ENCODE results near the gene CRMP1.
"Not testable (repeated sequence)": the region's sequence is repeated elsewhere in the genome, so short reads cannot be mapped to it uniquely, and the experiment has no call there.

The CRMP1 gene

DNA sequence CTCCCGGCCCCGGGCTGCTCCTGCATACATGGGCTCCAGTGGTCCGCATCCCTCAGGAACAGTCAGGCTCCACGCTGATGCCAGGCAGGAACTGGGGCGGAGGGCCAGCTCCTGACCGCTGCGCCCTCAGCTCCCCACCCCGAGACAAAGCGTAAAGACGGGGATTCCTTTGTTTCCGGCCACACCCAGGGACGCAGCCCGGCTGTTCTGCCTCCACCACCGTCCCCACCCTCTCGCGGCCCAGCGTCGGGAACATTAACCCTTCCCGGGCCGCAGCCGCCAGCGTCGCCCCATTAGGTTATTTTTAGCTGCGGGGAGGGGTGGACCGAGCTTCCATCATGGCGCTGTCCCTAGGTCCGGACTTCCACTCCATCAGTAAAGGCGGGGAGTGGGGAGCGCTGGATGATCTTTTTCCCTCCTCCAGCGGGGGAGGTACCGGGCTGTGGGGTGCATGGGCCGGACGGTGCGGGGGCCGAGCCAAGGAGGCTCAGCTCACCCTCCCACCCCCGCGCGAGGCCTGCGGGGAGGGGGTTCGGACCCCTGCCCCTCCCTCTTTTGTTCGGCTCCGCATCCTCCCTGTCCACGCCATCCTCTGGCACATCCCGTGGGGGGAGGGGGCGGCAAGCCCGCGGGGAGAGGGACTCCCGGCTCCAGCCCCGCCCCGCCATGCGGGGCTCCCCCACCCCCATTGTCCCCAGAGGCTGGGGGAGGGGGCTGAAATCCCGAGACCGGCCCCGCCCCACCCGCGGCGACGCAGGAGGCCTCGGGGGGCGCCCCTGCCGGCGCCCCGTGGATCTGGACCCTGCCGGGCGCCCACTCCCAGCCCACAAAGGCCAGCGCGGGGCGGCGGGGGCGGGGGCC lies 5.3 kb downstream of the CRMP1 start:
- DNase-seq: no peak

GRCh38 chr4:5887011-5887360 lies 5.9 kb downstream of the CRMP1 start:
- DNase-seq: no peak

- no peak for DNase-seq
These were observed 7.2 kb downstream of the CRMP1 start for GRCh38 chr4:5885733-5886132.

- DNase-seq: no peak
These were observed 8.1 kb downstream of the CRMP1 start for GRCh38 chr4:5884796-5885195.

GRCh38 chr4:5883916-5884315 lies 9.0 kb downstream of the CRMP1 start:
- DNase-seq: no peak

GRCh38 chr4:5882947-5883346 lies 9.9 kb downstream of the CRMP1 start:
- no peak for DNase-seq

DNA sequence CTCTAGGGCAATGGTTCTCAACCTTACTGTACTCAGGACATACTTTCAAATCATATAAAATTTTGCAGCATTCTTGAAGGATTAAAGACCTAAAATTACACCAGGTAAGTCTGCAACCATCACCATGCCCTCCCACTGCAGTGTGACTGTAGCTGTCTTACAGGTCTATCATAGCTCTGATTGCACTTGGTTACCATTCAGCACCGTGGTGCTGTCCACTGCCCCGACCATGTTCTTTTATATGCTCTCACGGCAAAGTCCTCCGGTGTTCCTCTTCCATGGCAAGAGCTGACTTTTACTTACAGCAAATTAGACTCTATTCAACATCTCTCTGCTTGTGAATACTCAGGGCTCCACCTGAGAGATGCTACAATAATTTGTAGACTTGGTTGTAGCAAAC lies 11.5 kb downstream of the CRMP1 start:
- DNase-seq: no peak

- DNase-seq: no peak
These were observed 14.5 kb downstream of the CRMP1 start for GRCh38 chr4:5878359-5878758.

GRCh38 chr4:5877392-5877791 lies 15.5 kb downstream of the CRMP1 start:
- no peak for DNase-seq

GRCh38 chr4:5874811-5875449 lies 18.0 kb downstream of the CRMP1 start:
- no peak for DNase-seq

DNA sequence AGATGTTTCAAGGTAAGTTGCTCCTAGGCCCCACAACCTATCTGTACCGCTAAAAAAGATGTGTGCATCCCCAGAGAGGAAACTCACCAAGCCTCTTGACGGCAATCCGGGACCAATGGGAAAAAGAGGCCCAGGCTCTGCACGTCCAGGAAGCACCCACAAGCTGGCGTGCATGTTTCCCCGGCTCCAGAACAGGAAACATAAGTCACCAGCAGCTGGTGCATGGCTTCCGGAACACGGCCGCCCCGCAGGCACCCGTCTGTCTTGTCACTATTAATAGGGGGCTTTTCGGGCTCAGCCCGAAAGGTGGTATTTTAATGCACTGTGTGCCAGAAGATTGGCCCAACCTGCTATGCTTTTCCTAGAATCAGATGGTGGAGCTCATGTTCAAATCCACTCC lies 22.2 kb downstream of the CRMP1 start:
- DNase-seq: no peak

DNA sequence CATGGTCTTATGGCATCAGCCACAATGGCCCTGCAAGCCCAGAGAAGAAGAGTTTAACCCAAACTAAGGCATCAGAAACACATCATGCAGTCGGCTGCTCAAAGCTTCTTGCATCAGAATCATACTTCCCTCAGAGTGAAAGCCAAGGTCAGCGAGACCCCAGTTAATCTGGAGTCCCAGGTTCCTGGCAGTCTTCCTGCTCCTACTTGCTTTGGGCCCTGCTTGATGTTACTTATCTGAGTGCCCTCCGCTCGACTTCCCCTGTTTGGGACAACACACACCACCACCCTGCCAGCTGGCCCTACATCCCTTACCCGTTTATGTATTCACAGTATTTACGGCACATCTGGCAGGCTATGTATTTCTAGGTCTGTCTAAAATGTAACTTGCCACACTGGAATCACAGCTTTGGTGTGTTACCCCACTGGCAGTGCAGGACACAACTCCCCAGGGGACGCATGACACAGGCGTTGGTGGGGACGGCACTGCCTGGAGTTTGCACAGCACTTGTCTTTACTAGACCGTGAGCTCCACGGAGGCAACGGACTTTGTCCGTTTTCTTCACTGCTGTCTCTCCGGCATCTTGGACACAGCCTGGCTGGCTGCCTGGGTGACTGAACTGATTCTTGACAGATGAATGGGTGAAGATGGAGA lies 22.8 kb downstream of the CRMP1 start:
- no peak for DNase-seq

GRCh38 chr4:5867866-5868265 lies 25.0 kb downstream of the CRMP1 start:
- DNase-seq: no peak

DNA sequence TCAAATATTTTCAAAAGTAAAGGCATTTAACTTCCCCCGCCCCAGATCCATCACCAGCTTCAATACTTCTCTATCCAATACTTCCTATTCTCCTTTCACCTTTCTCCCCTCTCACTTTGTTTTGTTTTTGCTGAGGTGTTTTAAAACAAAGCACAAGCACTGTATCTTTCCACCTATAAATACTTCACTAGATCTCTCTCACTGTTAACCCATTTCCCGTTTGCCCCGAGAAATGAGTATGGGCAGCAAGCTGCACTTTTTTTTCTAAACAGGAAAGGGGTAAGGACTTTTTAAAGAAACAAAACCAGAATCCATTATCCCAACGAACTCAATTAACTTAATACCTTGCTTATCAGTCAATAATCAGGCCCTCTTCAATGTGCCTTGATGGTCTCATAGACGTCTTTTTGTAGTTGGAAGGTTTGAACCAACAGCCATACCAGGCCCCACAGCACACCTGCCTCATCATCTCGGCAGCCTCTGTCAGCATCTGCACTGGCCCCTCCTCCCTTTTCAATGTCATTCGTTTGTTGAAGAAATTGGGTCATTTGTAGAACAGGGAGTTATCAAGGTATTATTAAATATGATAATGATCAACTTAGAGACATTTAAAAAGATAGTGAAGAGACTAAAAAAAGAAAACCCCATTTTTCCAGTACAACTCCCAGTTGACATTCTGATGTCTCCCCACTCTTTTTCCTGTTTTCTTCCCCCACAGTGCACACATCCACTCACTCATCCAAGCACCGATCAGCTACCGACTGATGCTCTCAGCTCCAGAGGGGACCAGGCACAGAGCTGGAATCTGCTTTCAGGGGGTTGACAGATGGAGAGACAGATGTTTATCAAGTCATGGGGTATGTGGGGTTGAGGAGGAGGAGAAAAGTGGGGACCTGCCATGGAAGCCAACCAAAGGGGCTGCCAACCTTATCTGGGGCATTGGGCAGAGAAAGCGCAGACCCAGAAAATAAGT lies 25.8 kb downstream of the CRMP1 start:
- DNase-seq: no peak

- no peak for DNase-seq
These were observed 26.8 kb downstream of the CRMP1 start for GRCh38 chr4:5865896-5866599.

DNA sequence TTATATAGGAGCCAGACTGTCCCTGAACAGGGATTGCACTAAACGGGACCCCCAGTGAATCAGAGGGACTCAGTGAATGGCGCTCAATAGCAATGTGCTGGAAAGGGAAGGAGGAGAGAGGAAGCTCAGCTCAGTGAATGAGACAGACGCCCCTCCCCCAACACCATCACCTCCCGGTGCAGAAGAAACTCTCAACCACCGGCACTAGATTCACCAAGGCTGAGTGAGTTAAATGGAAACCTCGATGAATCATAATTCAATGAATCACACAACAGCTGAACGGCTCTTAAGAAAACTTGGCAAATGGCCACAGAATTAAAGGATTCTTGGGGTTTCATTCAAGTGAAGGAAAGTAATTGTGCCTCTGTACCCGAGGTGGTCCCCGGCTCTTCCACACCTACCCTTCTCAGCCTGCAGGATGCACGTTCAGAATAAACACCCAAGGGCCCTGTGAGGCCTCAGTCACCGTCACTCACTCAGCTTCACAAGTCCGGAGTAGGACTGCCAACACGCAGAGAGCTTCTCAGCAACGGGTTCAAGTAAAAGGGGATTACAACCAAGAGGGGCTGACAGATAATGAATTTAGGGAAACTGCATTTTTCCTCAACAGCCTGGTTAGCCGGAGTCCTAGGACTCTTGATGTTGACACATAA lies 29.3 kb downstream of the CRMP1 start:
- DNase-seq: no peak

DNA sequence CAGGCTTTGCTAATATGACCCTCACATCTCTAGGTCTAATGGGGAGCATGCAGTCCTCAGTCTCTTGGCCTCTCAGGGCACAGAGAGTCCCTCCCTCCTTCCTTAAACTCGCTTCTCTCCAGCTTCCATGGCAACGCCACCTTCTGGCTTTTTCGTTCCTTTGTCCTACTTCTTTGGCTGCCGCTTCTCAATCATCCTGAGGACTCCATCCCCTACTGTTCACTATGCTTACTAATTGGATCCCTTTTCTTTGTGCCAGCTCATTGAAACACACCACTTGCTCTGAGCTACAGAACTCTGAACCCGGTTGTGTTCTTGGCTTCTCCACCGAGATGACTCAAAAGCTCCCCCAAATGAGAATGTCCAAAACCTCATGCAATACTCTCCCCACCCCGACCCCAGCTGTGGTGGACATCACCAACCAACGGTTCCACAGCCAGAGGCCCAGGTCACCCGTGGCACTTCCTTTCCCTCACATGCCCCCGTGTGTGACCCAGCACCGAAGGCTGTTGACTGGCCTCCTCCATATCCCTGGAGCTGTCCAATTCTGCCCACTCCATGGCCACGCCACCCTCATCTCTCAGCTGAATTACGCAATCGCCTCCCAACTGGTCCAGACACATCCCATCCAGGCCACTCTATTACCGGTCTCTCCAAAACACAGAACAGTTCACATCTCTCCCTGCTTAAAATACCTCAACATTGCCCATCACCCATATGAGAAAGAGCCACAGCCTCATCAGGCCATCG lies 34.7 kb downstream of the CRMP1 start:
- DNase-seq: no peak

DNA sequence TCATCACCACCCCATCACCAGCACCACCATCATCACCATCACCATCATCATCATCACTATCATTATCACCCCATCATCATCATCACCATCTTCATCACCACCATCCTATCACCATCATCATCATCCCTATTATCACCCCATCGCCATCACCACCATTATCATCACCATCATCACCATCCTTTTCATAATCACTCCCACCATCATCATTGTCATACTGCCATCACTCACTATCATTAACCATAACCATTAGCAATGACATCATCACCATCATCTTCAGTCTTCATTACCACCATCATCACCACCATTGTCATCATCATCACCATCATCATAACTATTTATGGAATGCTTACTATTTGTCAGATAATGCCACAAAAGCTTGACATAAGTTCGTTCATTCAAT lies 35.7 kb downstream of the CRMP1 start:
- DNase-seq: no peak

- not testable (repeated sequence) for DNase-seq
These were observed 36.5 kb downstream of the CRMP1 start for GRCh38 chr4:5856362-5856761.

- DNase-seq: no peak
These were observed 38.0 kb downstream of the CRMP1 start for GRCh38 chr4:5854929-5855328.

Data from CD4-positive, alpha-beta T cell treated with Interferon alpha-2 for 1 hour (primary cell).